Keratinocyte (primary cell): ENCODE data around the gene CACNA1S. TPM values are rescaled to one million over a fixed set of nuclear protein-coding genes. Genes with fewer than 3 reads are reported as not detected.
A peak's percentile ranks its signal among the peaks of the same experiment; 100 is the strongest.

Source experiments
- DNase-seq: peaks from one replicate; pipeline ENCODE4 v3.0.0-alpha.2; 2011; ENCODE audit warnings: low read depth, missing footprints, low spot score
- FAIRE-seq: peaks from 2 replicates; lab custom pipeline; 2011; peaks lifted over from hg19 to GRCh38; lab: Jason Lieb, UNC
- H2AFZ ChIP-seq: 2 replicates; pipeline ENCODE4 v1.6.0; 2012; ENCODE audit warnings: low read length, control low read depth, inconsistent platforms; ENCODE audit not compliant: control insufficient read depth
- H3K27ac ChIP-seq: 2 replicates; pipeline ENCODE4 v1.5.1; 2011; ENCODE audit warnings: low read length; ENCODE audit not compliant: control insufficient read depth, insufficient read depth
- H3K27me3 ChIP-seq: 3 replicates; pipeline ENCODE4 v1.6.0; 2011; ENCODE audit warnings: low read length; ENCODE audit not compliant: control insufficient read depth, insufficient read depth; ENCODE audit errors: extremely low read depth
- H3K36me3 ChIP-seq, 2 experiments: 2 replicates in 1 of 2; 3 replicates in 1 of 2; pipeline ENCODE4 v1.5.1; 2011; ENCODE audit warnings: low read length in 2 of 2, mild to moderate bottlenecking in 1 of 2; ENCODE audit not compliant: control insufficient read depth in 2 of 2, insufficient read depth in 2 of 2; ENCODE audit errors: extremely low read depth in 1 of 2
- H3K4me1 ChIP-seq: 3 replicates; pipeline ENCODE4 v1.5.1; 2011; ENCODE audit warnings: low read length; ENCODE audit not compliant: control insufficient read depth, insufficient read depth; ENCODE audit errors: extremely low read depth
- H3K4me2 ChIP-seq: 3 replicates; pipeline ENCODE4 v1.6.0; 2011; ENCODE audit warnings: low read depth, low read length; ENCODE audit not compliant: control insufficient read depth, insufficient read depth; ENCODE audit errors: extremely low read depth
- H3K4me3 ChIP-seq, 3 experiments: fragments of 200-600 bp in 1 of 3; sonication (generic) in 1 of 3; 2 replicates in 2 of 3; 3 replicates in 1 of 3; pipeline ENCODE4 v1.5.1; 2011 to 2016; ENCODE audit warnings: low read length in 3 of 3, mild to moderate bottlenecking in 3 of 3, control low read depth in 2 of 3, inconsistent platforms in 1 of 3, low read depth in 1 of 3, mixed read lengths in 1 of 3, mixed run types in 1 of 3, moderate library complexity in 1 of 3; ENCODE audit not compliant: control insufficient read depth in 2 of 3, insufficient read depth in 2 of 3; ENCODE audit errors: extremely low read depth in 1 of 3
- H3K79me2 ChIP-seq: 2 replicates; pipeline ENCODE4 v1.6.0; 2012; ENCODE audit warnings: low read length; ENCODE audit not compliant: control insufficient read depth, insufficient read depth
- H3K9ac ChIP-seq: 3 replicates; pipeline ENCODE4 v1.6.0; 2011; ENCODE audit warnings: low read length; ENCODE audit not compliant: control insufficient read depth, insufficient read depth; ENCODE audit errors: extremely low read depth
- H3K9me1 ChIP-seq: 3 replicates; pipeline ENCODE4 v1.6.0; 2011; ENCODE audit warnings: low read length; ENCODE audit not compliant: control insufficient read depth, insufficient read depth; ENCODE audit errors: extremely low read depth
- H3K9me3 ChIP-seq: 2 replicates; pipeline ENCODE4 v1.5.1; 2012; ENCODE audit warnings: low read depth, low read length; ENCODE audit not compliant: control insufficient read depth
- H4K20me1 ChIP-seq: 3 replicates; pipeline ENCODE4 v1.6.0; 2011; ENCODE audit warnings: low read length; ENCODE audit not compliant: control insufficient read depth, insufficient read depth; ENCODE audit errors: extremely low read depth
- CTCF ChIP-seq, 3 experiments: IDR thresholded peaks in 1 of 3; conservative IDR thresholded peaks in 1 of 3; optimal IDR thresholded peaks in 1 of 3; 2 replicates in 2 of 3; 3 replicates in 1 of 3; pipeline versions ENCODE3 to v1.5.1; 2011; ENCODE audit warnings: low read length in 3 of 3, mild to moderate bottlenecking in 3 of 3, moderate library complexity in 2 of 3, control low read depth in 1 of 3, inconsistent platforms in 1 of 3; ENCODE audit not compliant: insufficient read depth in 2 of 3; ENCODE audit errors: extremely low read depth in 1 of 3
- EZH2 ChIP-seq: IDR thresholded peaks from one replicate; pipeline ENCODE4 v1.6.1; 2012; ENCODE audit warnings: inconsistent platforms, mild to moderate bottlenecking, low read length, moderate library complexity
- dilution Hi-C: fragments of 300-500 bp; cut with MboI; formaldehyde crosslinking; loops from one replicate; pipeline ENCODE4 v1.7.0; 2020; ENCODE audit warnings: low sequenced_read_pairs; ENCODE audit not compliant: extremely low pct_ligation_motif_present
- polyA plus RNA-seq, 5 experiments: library from polyadenylated mRNA; depleted of rRNA in 3 of 5; stranded (reverse) in 3 of 5; stranded (forward) in 1 of 5; unstranded in 1 of 5; fragments of >200 nt; gene quantifications; 1 replicate in 1 of 5; 2 replicates in 3 of 5; 3 replicates in 1 of 5; pipeline versions ENCODE4 v1.2.1 to v1.2.3, GENCODE V29; 2011 to 2012; ENCODE audit warnings: missing spikeins in 2 of 5, low read depth in 1 of 5, low replicate concordance in 1 of 5

The CACNA1S gene
- polyA plus RNA-seq, 1 donor (not counting 4 experiments of a cell fraction or from before 2014, with no cell fraction given): not detected

GRCh38 chr1:201089596-201089995 is 22.6 kb downstream of the CACNA1S start:
- Histone ChIP-seq H3K9me3 (no peaks in the 10 kb centered on the region), H3K4me3 (no peak overlapping the region), H4K20me1 (no peaks in the 10 kb centered on the region), H3K4me2 (peak overlapping the region; percentile 30), H3K27ac (no peak overlapping the region), H3K9ac (no peak overlapping the region), H2AFZ (no peak overlapping the region), H3K36me3 (no peaks in the 10 kb centered on the region), H3K27me3 (peaks cover 3% of the 10 kb centered on the region), H3K9me1 (no peaks in the 10 kb centered on the region), H3K79me2 (no peaks in the 10 kb centered on the region), H3K4me1 (peaks cover 16% of the 10 kb centered on the region)
- DNase-seq (no peak), FAIRE-seq (no peak)
- dilution Hi-C loops: no loop called here
- TF ChIP-seq CTCF (optimal IDR thresholded peaks at IDR 0.05 in 1 of 3, IDR thresholded peaks at IDR 0.05 in 1 of 3, conservative IDR thresholded peaks at IDR 0.05 in 1 of 3; ENCODE audit: extremely low read depth in 1 of 3, insufficient read depth in 2 of 3, low read length in 3 of 3) (no peak), EZH2 (no peak)

- no peaks in the 10 kb centered on the region for H3K79me2 ChIP-seq
- H3K4me2 ChIP-seq: peak overlapping the region; percentile 8
- no peak overlapping the region for H3K4me3 ChIP-seq
- no peaks in the 10 kb centered on the region for H4K20me1 ChIP-seq
- no peaks in the 10 kb centered on the region for H3K36me3 ChIP-seq
- H3K27me3 ChIP-seq: peaks cover 3% of the 10 kb centered on the region
- H3K27ac ChIP-seq: no peak overlapping the region
- peaks cover 16% of the 10 kb centered on the region for H3K4me1 ChIP-seq
- no peaks in the 10 kb centered on the region for H3K9me1 ChIP-seq
- H3K9me3 ChIP-seq: no peaks in the 10 kb centered on the region
- DNase-seq: peak; percentile 59
- no peak overlapping the region for H3K9ac ChIP-seq
- H2AFZ ChIP-seq: no peak overlapping the region
- dilution Hi-C loops: no loop called here
- FAIRE-seq: peak; percentile 34
- no peak for TF ChIP-seq EZH2
- peak in 2 of 3 experiments; percentile 9 to 65 for TF ChIP-seq CTCF (optimal IDR thresholded peaks at IDR 0.05 in 1 of 3, IDR thresholded peaks at IDR 0.05 in 1 of 3, conservative IDR thresholded peaks at IDR 0.05 in 1 of 3; ENCODE audit: extremely low read depth in 1 of 3, insufficient read depth in 2 of 3, low read length in 3 of 3)
Measured at GRCh38 chr1:201088901-201089525, 23.2 kb downstream of the CACNA1S start.
